IMR-90 (cell line): ENCODE measurements around the gene CKAP2L. TPM values are rescaled to one million over a fixed set of nuclear protein-coding genes. Genes with fewer than 3 reads are reported as not detected.

Experiments used
- ATAC-seq: fragments of 200-7000 bp; cut with Tn5 transposase; 2 replicates; pipeline ENCODE4 v1.9.1; 2020; ENCODE audit warnings: low read depth, mild to moderate bottlenecking, moderate library complexity
- BruUV-seq: library from RNA; stranded (reverse); fragments of 400-500 nt; replicated peaks from 2 replicates; lab custom pipeline; 2021; lab: Mats Ljungman, UMichigan
- CTCF ChIA-PET: fragments of 300-600 bp; formaldehyde crosslinking; extraction: SDS; loops from one replicate; lab custom pipeline; 2021; ENCODE audit warnings: antibody characterized with exemption; lab: Yijun Ruan, JAX
- POLR2A ChIA-PET: fragments of 300-600 bp; sonication (Branson Sonifier 250); formaldehyde crosslinking; loops from one replicate; lab custom pipeline; 2022; ENCODE audit warnings: antibody characterized with exemption; ENCODE audit not compliant: unreplicated experiment; lab: Charles Lee
- DNase-seq: peaks from one replicate; pipeline ENCODE4 v3.0.0; 2013
- H2AFZ ChIP-seq: replicated peaks from 2 replicates; pipeline ENCODE3; 2013; ENCODE audit warnings: low read length, mild to moderate bottlenecking; ENCODE audit not compliant: poor library complexity
- H2AK5ac ChIP-seq: 2 replicates; pipeline ENCODE4 v1.6.1; 2013; ENCODE audit warnings: low read depth, low read length, inconsistent platforms
- H2AK9ac ChIP-seq: replicated peaks from 2 replicates; pipeline ENCODE3; 2013; ENCODE audit warnings: mild to moderate bottlenecking, low read depth, low read length, moderate library complexity; ENCODE audit not compliant: poor library complexity
- H2BK120ac ChIP-seq: 2 replicates; pipeline ENCODE4 v1.6.1; 2013; ENCODE audit warnings: low read depth, low read length, inconsistent platforms
- H2BK15ac ChIP-seq: 3 replicates; pipeline ENCODE4 v1.6.1; 2013; ENCODE audit warnings: low read depth, low read length, inconsistent platforms
- H2BK20ac ChIP-seq: 2 replicates; pipeline ENCODE4 v1.6.1; 2013; ENCODE audit warnings: low read depth, mild to moderate bottlenecking, inconsistent platforms, low read length, moderate library complexity
- H2BK5ac ChIP-seq: 2 replicates; pipeline ENCODE4 v1.6.1; 2013; ENCODE audit warnings: mild to moderate bottlenecking, low read depth, low read length, inconsistent platforms; ENCODE audit not compliant: poor library complexity, severe bottlenecking
- H3K14ac ChIP-seq: replicated peaks from 2 replicates; pipeline ENCODE4 v1.6.1; 2013; ENCODE audit warnings: low read depth, low read length, inconsistent platforms
- H3K18ac ChIP-seq: 2 replicates; pipeline ENCODE4 v1.6.1; 2013; ENCODE audit warnings: low read depth, low read length, control low read depth
- H3K23ac ChIP-seq: 2 replicates; pipeline ENCODE4 v1.6.1; 2013; ENCODE audit warnings: low read depth, low read length, inconsistent platforms
- H3K27ac ChIP-seq: 2 replicates; pipeline ENCODE4 v1.5.1; 2013; ENCODE audit warnings: mild to moderate bottlenecking, control low read depth, low read length; ENCODE audit not compliant: insufficient read depth
- H3K27me3 ChIP-seq: 2 replicates; pipeline ENCODE4 v1.6.1; 2013; ENCODE audit warnings: low read length; ENCODE audit not compliant: control insufficient read depth, insufficient read depth
- H3K36me3 ChIP-seq: 2 replicates; pipeline ENCODE4 v1.6.1; 2013; ENCODE audit warnings: low read length, mixed read lengths; ENCODE audit not compliant: control insufficient read depth, insufficient read depth
- H3K4ac ChIP-seq: 2 replicates; pipeline ENCODE4 v1.6.1; 2013; ENCODE audit warnings: low read depth, low read length, inconsistent platforms
- H3K4me1 ChIP-seq: 2 replicates; pipeline ENCODE4 v1.6.1; 2013; ENCODE audit warnings: low read length, mixed read lengths; ENCODE audit not compliant: control insufficient read depth, insufficient read depth
- H3K4me2 ChIP-seq: 2 replicates; pipeline ENCODE4 v1.6.1; 2013; ENCODE audit warnings: low read depth, mild to moderate bottlenecking, control low read depth, low read length, moderate library complexity
- H3K4me3 ChIP-seq: 2 replicates; pipeline ENCODE4 v1.5.1; 2013; ENCODE audit warnings: low read depth, mild to moderate bottlenecking, control low read depth, low read length, moderate library complexity; ENCODE audit not compliant: insufficient read depth
- H3K56ac ChIP-seq: 2 replicates; pipeline ENCODE4 v1.6.1; 2013; ENCODE audit warnings: low read length, inconsistent platforms; ENCODE audit not compliant: insufficient read depth; ENCODE audit errors: extremely low read depth
- H3K79me1 ChIP-seq, 2 experiments: 2 replicates each; pipeline ENCODE4 v1.6.1; 2013; ENCODE audit warnings: low read length in 2 of 2, inconsistent platforms in 1 of 2, low read depth in 1 of 2
- H3K9ac ChIP-seq: 2 replicates; pipeline ENCODE4 v1.6.1; 2013; ENCODE audit warnings: low read depth, low read length, control low read depth
- H3K9me1 ChIP-seq: 2 replicates; pipeline ENCODE4 v1.6.1; 2013; ENCODE audit warnings: low read length, inconsistent platforms; ENCODE audit not compliant: insufficient read depth
- H3K9me3 ChIP-seq: 2 replicates; pipeline ENCODE4 v1.6.1; 2013; ENCODE audit warnings: low read length; ENCODE audit not compliant: control insufficient read depth, insufficient read depth
- H4K20me1 ChIP-seq: 2 replicates; pipeline ENCODE4 v1.6.1; 2013; ENCODE audit warnings: low read length, inconsistent platforms; ENCODE audit not compliant: insufficient read depth
- H4K5ac ChIP-seq: 2 replicates; pipeline ENCODE4 v1.6.1; 2013; ENCODE audit warnings: mild to moderate bottlenecking, low read depth, low read length, control low read depth
- H4K8ac ChIP-seq, 2 experiments: 2 replicates each; pipeline ENCODE4 v1.6.1; 2013; ENCODE audit warnings: low read depth in 2 of 2, low read length in 2 of 2, control low read depth in 1 of 2, inconsistent platforms in 1 of 2
- H4K91ac ChIP-seq: 2 replicates; pipeline ENCODE4 v1.6.1; 2013; ENCODE audit warnings: low read depth, low read length, inconsistent platforms; ENCODE audit not compliant: insufficient read depth
- FOS ChIP-seq: fragments of 150-350 bp; IDR thresholded peaks from 2 replicates; pipeline ENCODE4 v1.6.1; 2016; ENCODE audit warnings: low read depth, low read length
- RFX5 ChIP-seq: IDR thresholded peaks from 2 replicates; pipeline ENCODE4 v1.8.0; 2012; ENCODE audit warnings: low read depth, mild to moderate bottlenecking, low read length, moderate library complexity
- WGBS, 2 experiments: methylation state at CpG; one replicate each; pipeline versions ENCODE4 v1.1.5 to v1.1.7; 2013; ENCODE audit warnings: missing lambda C conversion rate in 2 of 2; ENCODE audit not compliant: insufficient read length in 1 of 2; ENCODE audit errors: extremely low coverage in 2 of 2; 5-methylcytosine and 5-hydroxymethylcytosine counted together
- dilution Hi-C: fragments of 300-500 bp; cut with HindIII; formaldehyde crosslinking; loops from one replicate; pipeline ENCODE4 v1.14.3; 2018; ENCODE audit warnings: low sequenced_read_pairs; ENCODE audit not compliant: unreplicated experiment
- in situ Hi-C: fragments of 300-500 bp; cut with MboI; formaldehyde crosslinking; loops from 3 replicates; pipeline ENCODE4 v1.14.3; 2019; ENCODE audit warnings: low sequenced_read_pairs, inconsistent platforms, mixed read lengths
- intact Hi-C: fragments of 100-400 bp; cut with micrococcal nuclease; formaldehyde crosslinking; loops from 2 replicates; pipeline ENCODE4 v1.10.0; 2022
- polyA plus RNA-seq, 3 experiments: library from polyadenylated mRNA; depleted of rRNA; stranded (reverse); fragments of >200 nt; gene quantifications; 2 replicates each; pipeline ENCODE4 v1.2.3, GENCODE V29; 2012; ENCODE audit warnings: low replicate concordance in 1 of 3
- total RNA-seq: library from RNA; depleted of rRNA; stranded (reverse); fragments of >200 nt; gene quantifications from 2 replicates; pipeline ENCODE4 v1.2.3, GENCODE V29; 2012

CKAP2L gene
- total and polyA plus RNA-seq, 2 of the 4 experiments (the other 2 are of a cell fraction) = 6.4 to 9.9 TPM

DNA sequence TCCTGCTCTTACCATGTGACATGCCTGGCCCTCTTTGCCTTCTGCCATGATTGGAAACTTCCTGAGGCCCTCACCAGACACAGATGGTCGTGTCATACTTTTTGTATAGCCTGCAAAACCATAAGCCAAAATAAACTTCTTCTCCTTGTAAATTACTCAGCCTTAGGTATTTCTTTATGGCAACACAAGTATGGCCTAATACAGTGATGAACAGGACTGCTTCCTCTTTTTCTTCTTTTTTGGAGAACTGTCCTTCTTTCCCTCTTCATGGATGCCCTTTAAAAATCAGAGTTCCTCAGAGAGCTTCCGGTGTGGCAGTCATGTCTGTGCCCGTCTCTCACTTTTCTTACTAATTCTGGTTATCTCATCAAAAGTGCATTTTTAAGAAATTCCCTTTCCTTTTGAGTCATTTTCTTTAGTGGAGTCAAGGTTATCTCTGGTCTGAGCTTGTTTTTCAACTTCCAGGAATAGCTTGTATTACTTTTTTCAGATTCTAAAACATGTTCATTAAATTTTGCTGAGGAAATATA, 29.1 kb upstream of the CKAP2L start:
- POLR2A ChIA-PET = no interaction called here
- BruUV-seq = no TSS peak

More for the DNA sequence above, 29.1 kb upstream of the CKAP2L start:
- Histone ChIP-seq H3K9me3 (peaks cover 6% of the 10 kb centered on the region), H3K4me2 (no peak overlapping the region), H3K4ac (peak overlapping the region; percentile 96), H2BK5ac (peak overlapping the region; percentile 92), H2BK20ac (peak overlapping the region; percentile 96), H3K27ac (peak overlapping the region; percentile 55), H3K9me1 (peaks cover 8% of the 10 kb centered on the region), H3K4me1 (peaks cover 5% of the 10 kb centered on the region; the same call in 1 of the 2 replicates), H2BK15ac (peak overlapping the region; percentile 95), H3K56ac (0 out of 2 replicates have a peak overlapping the region, but pooled peaks have one; percentile 8), H4K5ac (peak overlapping the region; percentile 80), H3K14ac (peak overlapping the region; percentile 82), H3K9ac (no peak overlapping the region), H2AFZ (peak overlapping the region; percentile 78), H3K36me3 (no peaks in the 10 kb centered on the region), H3K18ac (peak overlapping the region; percentile 96), H2AK5ac (peak overlapping the region; percentile 97), H3K4me3 (no peak overlapping the region), H3K23ac (peak overlapping the region; percentile 94), H3K27me3 (no peaks in the 10 kb centered on the region), H2BK120ac (peak overlapping the region; percentile 96), H4K8ac (peak overlapping the region; percentile 52 to 87), H4K20me1 (no peaks in the 10 kb centered on the region), H4K91ac (peak overlapping the region; percentile 83), H2AK9ac (peak overlapping the region; percentile 91), H3K79me1 (0 out of 4 replicates have a peak, but pooled peaks cover 0 to 3% of the 10 kb centered on the region in 2 experiments)
- TF ChIP-seq FOS (0 out of 2 replicates have a peak, but pooled peaks have one; percentile 18), RFX5 (no peak)
- ATAC-seq (peak; percentile 53), DNase-seq (peak; percentile 64)
- no CpG with 5 or more reads among the region's 3 CpGs for WGBS, 2 experiments
- dilution Hi-C loops (no loop called here), in situ Hi-C loops (no loop called here), intact Hi-C loops (no loop called here)
- CTCF ChIA-PET = no interaction called here
